NOMO-1 treated with dmso at 0.1 percent for 144 hours (cell line): ENCODE measurements around the gene PARD3.

Experiments
- DNase-seq: peaks from one replicate; lab custom pipeline; 2025; ENCODE audit not compliant: unreplicated experiment; lab: John Stamatoyannopoulos, UW

The PARD3 gene

DNA sequence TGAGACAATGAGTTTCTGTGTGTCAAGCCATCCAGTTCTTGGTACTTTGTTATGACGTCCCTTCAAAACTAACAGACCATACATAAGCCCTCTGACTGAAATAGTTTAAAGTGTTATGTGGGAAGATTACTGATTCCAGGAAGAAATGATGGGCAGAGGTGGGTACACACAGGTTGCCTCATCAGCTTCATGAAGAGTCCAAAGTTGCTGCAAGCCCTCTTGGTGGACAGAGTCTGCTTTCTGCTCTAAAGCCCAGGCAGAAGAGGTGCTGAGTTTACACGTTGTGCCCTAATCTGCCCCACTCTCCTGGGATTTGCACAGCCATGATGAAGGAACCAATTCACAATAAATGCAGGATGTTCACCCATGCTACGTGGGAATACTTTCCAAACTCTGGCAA, 187.4 kb downstream of the PARD3 start:
- no peak for DNase-seq

DNA sequence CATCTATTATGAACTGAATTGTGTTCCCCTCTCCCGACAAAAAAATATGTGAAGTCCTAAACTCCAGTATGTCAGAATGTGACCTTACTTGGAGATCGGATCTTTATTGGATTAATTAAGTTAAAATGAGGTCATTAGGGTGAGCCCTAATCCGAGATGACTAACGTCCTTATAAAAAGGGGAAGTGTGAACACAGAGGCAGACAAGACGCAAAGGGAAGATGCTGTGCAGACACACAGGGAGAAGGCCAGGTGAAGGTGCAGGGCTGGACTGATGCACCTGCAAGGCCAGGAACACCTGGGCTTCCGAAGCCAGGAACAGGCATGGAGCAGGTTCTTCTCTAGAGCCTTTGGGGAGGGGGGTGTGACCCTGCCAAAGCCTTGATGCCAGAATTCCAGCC, 187.8 kb downstream of the PARD3 start:
- no peak for DNase-seq

DNA sequence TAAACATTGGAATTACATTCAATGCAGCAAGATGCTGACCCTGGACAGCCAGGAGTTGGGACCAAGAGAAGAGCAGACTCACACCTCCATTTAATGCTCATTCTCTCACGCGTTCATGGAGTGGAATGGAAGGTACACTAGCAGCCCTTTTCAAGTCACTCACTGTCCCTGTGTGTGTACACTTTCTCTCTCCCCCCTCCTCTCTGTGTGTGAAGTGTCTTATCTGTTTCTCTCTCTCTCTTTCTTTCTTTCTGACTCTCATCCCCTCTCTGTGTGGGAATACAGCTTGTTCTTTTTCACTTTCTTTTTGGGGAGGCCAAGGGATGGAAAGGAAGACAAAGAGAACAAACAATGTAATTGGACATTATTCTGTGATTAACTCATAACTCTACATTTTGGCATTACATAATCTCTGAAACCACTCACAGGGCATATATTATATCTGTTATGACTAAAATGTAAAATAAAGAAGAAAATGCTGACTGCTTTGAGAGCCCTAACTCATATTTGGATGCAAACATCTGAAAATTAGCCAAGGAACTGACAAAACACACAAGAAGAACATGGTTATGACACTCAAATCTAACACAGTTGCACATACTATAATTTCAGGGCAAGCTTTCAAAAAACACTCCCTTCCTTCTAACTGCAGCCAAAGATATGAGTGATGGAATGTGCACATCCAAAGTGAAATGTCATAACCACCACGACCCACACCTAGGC, 188.8 kb downstream of the PARD3 start:
- no peak for DNase-seq

DNA sequence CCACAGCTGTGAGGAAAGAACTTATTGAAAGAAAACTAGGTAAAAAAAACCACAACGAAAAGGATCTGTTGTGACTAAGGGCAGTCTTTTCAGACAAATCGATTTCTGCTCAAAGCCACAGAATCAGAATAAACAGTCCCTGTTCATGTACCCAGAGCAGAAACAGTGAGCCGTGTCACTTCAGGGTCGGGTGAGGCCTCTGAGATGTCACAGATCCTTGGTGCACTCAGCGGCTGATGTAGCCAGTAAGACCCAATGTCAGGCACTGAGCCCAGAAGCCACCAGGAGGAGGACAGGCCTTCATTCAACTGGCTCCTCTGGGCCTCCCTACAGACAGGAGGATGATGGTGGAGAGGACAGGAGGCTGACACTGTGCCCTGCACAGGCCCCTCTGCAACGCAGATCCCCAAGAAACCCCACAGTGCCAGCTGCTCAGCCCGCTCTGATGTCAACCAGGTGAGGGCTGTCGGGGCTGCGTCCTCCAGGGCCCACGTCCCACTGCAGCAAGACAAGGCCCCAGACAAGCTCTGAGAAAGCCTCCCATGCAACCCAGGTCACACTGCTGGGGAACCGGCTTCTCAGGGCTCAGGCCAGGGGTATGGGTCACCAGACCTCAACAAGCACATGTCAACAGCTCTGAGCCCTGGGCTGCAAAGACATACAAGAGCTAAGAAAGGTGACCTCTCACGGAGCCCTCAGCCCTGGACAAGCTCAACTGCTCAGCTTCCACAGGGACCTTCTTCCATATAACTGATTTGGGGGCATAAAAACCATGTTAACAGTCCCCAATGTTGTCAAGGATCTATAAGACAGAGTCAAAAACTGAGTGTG, 190.6 kb downstream of the PARD3 start:
- no peak for DNase-seq

DNA sequence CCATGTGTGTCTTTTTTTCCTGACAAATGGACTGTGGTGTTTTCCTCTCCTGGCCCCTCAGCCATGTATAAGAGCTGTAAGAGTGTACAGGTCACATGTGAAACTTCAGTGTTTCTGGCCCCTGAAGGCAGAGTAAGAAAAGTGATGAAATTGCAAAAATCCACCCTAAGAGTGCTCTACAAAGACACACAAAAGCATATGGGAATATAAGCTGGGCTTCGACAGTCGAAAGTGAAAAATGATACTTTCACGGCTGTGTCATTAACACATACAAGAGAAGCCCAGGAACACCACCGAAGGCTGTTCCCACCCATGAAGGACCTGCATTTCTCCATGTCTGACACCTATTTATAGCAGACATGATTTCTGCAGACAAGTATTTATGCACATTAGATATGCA, 192.2 kb downstream of the PARD3 start:
- DNase-seq, result no peak

DNA sequence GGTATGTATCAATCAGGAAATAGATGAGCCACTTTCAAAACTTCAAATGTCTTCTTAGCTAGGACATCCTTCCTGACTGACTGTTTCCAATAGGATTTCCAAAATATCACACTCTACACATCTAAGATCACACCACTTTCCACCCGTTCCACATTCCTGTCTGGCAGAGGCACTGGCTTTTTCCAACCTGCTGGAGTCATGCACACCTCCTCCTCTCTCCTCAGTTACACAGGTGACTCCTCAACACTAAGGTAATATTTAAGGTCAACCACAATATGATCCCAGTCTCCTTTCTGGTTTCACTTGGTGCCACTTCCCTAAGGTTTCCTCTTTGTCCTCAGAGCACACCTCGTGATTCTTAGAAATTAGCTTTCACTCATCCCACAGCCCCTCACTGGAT, 196.5 kb downstream of the PARD3 start:
- no peak for DNase-seq

DNA sequence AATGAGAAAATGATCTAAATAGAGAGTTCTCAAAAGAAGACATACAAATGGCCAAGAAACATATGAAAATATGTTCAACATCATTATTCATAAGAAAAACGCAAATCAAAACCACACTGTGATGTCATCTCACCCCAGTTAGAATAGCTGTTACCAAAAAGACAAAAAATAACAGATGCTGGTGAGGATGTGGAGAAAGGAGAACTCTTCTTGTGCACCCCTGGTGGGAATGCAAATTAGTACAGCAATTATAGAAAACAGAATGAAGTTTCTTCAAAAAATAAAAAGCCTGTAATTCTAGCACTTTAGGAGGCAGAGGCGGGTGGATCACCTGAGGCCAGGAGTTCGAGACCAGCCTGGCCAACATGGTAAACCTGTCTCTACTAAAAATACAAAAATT, 199.3 kb downstream of the PARD3 start:
- DNase-seq, result no peak

DNA sequence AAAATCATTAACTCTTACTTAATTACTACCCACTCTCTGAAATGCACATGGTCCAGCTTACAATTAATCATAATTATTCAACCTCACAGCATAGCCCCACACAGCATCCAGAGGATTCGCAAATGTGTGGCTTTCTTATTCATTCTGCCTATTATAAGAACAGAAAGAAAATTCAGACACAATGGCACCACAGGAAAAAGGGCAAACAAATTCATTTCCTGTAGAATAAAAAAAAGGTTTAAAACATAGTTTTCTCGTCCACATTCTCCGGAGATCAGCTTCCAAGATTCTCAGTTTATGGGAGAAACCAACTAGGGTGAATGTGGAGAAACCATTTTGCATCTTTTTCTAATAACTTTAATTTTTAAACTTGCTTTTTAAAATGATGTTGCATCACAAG, 201.6 kb downstream of the PARD3 start:
- no peak for DNase-seq

DNA sequence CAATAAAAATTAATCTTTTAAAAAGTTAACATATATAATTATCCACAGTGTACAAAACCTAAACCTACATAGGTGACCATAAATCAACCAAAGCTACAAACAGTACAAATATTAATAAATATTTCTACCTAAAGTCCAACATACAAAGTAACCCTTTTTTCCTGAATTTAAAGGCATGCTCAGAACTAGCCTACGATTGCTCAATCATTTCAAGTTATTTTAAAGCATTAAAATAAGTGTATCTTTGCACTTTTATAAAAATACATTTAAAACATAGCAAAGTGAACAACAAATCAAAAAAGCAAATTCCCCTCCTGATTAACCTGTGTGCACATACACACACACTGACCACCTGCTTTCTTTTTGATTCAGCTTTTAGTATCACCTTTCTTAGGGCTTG, 202.2 kb downstream of the PARD3 start:
- no peak for DNase-seq

DNA sequence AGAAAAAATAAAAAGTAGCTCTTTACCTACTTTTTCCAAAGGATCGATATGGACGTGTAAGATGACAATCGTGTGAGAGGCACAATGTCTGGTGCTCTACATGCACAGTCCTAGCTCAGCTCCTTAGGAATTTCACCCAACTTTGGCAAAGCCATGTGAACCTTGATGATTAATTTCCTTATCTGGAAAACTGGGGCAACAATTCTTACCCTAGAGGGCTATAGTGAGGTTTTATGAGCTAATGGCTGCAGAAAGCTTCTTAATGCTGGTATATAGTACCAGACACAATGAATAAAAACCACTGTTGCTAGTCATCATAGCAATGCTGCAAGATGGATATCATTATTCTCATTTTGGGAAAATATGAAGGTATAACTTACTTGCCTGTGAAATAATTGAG, 202.7 kb downstream of the PARD3 start:
- no peak for DNase-seq

DNA sequence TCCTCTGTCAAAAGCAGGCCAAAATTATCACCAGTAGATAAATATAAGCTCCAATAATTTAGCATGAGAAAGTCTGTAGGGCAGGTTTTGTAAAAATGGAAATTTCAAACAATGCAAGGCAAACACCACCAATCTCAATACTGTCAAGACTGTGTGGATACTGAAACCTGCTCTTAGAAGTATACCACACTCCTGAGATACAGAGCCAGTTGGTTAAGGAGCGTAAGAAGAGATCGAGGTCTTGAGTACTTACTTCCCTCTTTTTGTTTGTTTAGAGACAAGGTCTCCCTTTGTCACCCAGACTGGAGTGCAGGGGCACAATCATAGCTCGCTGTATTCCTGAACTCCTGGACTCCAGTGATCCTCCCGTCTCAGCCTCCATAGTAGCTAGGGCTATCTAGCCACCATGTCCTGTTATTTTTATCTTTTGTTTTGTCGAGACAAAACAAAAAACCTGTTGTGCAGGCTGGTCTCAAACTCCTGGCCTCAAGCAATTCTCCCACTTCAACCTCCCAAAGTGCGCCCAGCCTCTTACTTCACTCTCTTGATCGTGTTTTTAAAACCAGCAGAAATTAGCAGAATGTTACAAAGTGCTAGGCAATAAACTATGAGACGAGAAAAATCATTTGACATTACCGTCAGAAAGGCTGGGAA, 205.7 kb downstream of the PARD3 start:
- DNase-seq, result no peak

DNA sequence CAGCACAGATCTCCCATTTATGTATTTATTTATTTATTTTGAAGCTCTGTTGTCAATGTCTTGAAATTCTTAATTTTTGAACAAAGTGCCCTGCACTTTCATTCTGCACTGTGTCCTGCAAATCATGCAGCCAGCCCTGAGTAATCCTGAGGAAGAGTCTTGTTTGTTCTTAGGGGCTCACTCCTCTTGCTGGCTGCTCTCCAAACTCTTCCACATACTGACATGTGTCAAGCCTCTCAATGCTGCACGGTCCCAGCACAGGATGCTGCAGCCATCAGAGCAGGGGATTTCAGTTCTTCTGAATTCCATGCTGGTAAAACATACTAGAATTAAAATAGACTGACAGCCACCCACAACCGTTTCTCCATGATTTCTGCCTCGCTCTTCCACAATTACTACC, 207.2 kb downstream of the PARD3 start:
- no peak for DNase-seq

DNA sequence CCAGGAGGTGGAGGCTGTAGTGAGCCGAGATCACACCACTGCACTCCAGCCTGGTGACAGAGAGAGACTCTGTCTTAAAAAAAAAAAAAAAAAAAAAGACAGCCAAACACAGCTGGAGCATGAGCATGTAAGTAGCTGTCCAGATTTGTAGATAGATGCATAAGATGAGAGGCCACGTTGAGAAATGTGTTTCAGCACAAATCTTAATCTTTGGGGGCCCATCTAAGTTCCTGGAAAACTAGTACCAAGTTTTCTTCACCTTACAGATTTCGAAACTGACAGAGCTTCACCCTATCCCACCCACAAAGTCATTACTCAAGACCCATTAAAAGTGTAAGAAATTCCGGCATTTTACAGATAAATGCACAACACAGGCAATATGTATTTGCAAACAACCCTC, 208.2 kb downstream of the PARD3 start:
- no peak for DNase-seq

DNA sequence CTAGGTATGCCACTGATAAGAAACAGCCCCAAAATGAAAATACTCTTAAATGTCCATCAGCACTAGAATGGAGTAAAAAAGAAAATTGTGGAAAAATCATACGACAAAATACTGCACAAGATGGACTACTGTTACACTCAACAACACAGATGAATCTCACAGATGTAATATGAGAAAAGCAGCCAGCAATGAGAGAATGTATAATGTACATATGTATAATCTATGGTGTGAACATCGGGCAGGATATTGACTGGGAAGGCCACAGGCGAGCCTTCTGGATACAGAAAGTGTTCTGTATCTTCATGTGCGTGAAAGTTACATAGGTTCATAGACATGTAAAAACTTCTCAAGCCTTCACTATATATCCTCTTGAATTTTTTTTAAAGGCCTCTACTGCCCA, 212.6 kb downstream of the PARD3 start:
- no peak for DNase-seq

DNA sequence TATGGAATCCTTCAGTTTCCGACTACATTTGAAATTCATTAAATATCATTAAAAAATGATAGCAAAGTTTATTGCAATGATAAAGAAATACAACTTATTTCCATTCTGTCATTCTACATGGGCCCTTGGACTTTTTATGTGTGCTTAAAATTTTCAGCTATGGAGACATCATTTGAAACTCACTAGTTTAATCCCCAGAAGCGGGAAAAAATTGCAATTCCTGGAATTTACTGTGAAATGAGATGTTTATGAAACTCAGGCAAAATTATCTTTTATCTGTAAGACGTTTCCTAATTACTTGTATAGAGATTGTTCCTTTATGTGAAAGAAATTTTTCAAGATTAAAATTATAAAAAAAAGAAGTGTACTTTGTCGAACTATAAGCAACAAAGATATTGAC, 213.4 kb downstream of the PARD3 start:
- DNase-seq, result no peak

DNA sequence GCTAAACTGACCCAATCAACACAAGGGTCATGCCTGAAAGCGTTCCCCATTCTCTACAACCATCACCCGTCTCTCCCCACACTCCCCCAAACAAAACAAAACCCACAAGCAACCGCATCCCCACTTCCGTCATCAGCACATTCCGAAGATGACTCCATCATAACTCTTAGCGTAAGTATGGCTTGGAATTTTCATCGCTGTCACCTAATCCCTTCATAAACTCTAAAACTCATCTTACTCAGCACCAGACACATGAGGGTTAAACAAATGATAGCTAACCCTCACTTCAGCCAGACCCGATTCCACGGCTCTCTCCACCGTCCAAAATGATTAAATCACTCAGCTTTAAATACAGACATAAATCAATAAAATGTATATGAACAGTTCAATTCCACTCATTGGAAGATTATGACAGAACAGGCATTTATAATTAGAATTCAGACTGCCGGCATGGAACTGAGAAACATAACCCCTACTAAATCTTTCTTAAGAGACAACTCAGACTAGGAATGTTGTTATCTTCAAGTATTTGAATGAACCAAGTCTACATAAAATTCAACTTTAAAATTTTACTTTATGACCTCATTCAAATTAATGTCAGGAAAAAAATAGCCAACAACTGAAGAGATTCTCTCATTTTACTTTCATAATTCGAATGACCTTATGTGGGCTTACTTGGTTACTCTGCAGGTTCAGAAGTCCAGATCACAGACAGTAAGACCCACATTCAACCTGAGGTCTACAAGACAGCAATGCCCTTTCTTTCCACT, 215.9 kb downstream of the PARD3 start:
- no peak for DNase-seq

DNA sequence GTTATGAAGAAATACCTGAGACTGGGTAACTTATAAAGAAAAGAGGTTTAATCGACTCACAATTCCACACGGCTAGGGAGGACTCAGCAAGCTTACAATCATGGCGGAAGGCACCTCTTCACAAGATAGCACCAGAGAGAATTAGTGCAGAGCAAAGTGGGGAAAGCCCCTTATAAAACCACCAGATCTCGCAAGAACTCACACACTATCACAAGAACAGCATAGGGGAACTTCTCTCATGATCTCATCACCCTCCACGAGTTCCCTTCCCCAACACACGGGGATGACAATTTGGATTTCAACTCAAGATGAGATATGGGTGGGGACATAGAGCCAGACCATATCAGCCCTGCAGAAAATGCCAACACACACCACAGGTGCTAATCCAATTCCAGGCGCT, 218.7 kb downstream of the PARD3 start:
- DNase-seq, result no peak

DNA sequence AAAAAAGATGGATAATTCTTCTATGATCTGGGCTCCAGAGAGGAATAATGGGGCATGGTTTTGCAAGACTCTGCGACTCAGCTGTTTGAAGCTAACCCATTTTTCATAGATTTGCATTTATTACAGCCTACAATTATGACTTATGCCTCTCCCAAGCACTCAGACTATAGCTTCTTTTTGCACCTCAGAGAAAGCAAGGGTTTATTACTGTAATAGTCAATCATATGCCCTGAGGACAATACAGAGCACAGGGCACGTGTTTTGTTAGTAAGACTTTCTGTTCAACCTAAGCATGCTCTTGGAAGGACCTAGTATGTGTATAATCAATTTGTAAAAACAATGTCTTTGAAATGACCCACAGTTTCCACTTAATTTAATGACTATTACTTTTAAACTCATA, 221.2 kb downstream of the PARD3 start:
- DNase-seq, result no peak

DNA sequence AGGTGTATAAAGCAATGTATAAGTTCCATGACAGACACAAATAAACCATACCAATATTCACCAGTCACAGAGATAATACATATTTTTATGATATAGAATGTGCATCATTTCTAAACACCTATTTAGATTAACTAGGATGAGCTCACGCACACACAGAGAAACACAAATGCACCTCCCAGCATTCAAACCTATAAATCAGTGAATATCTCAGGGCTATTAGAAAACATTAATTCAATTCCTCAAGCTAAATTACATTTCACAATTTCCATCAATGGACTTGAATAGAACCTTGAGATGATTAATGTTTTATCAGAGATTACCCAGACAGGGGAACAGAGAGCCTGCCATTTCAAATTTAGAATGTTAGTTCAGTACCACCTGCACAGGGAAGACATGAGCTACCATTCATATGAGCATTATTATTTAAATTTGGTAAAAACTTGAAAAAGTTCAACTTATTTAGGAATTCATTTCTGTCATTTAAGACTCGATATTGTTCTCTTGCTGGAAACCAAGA, 221.7 kb downstream of the PARD3 start:
- no peak for DNase-seq

DNA sequence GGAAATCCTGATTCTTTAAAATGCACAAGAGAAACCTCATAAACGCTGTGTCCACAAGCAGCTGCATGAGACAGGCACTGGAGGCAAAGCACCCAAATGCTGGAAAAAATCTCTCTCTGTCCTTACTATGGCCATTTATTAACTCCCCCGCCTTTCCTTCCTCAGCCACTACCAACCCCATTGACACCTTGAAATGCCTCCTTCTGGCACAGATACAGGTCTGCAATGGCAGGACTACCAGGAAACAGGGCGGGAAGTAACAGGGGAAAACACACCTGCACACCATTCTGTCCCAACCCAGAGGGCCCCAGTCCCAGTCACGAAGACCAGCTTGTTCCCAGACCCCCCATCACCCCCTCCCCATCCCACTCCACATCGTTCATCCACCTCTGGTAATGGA, 224.3 kb downstream of the PARD3 start:
- DNase-seq, result no peak

DNA sequence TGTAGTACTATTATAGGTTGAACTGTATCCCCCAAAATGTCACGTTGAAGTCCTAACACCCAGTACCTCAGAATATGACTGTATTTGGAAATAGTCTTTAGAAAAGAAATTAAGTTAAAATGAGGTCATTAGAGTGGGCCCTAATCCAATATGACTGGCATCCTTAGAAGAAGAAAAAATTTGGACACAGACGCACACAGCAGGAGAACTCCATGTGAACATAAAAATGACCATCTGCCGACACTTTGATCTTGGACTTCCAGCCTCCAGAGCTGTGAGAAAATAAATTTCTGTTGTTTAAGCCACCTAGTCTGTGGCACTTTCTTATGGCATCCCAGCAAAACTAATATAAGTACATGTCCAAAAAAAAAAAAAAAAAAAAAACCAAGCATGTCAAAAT, 225.8 kb downstream of the PARD3 start:
- DNase-seq, result no peak
